ENCODE measurements around the gene KRTAP12-2.
A peak's percentile ranks its signal among the peaks of the same experiment; 100 is the strongest.

KRTAP12-2 gene

GRCh38 chr21:44626262-44626661 is 40.5 kb downstream of the KRTAP12-2 start:
- in situ Hi-C loops (cut with MboI; ENCODE audit: low pct_unique_long_range_greater_than_20kb, low sequenced_read_pairs, unreplicated experiment), result no loop called here
- TF ChIP-seq CTCF (IDR thresholded peaks at IDR 0.05; ENCODE audit: extremely low read depth, insufficient read depth, missing control alignments), result no peak
- no peak for DNase-seq (ENCODE audit: low spot score)

GRCh38 chr21:44625756-44626155 is 41.0 kb downstream of the KRTAP12-2 start:
- in situ Hi-C loops (cut with MboI; ENCODE audit: low pct_unique_long_range_greater_than_20kb, low sequenced_read_pairs, unreplicated experiment), result no loop called here
- TF ChIP-seq CTCF (IDR thresholded peaks at IDR 0.05; ENCODE audit: extremely low read depth, insufficient read depth, missing control alignments), result no peak
- no peak for DNase-seq (ENCODE audit: low spot score)

GRCh38 chr21:44623575-44623974 is 43.2 kb downstream of the KRTAP12-2 start:
- no peak for DNase-seq (ENCODE audit: low spot score)
- in situ Hi-C loops (cut with MboI; ENCODE audit: low pct_unique_long_range_greater_than_20kb, low sequenced_read_pairs, unreplicated experiment), result no loop called here
- no peak for TF ChIP-seq CTCF (IDR thresholded peaks at IDR 0.05; ENCODE audit: extremely low read depth, insufficient read depth, missing control alignments)

GRCh38 chr21:44619886-44620285 is 46.8 kb downstream of the KRTAP12-2 start:
- in situ Hi-C loops (cut with MboI; ENCODE audit: low pct_unique_long_range_greater_than_20kb, low sequenced_read_pairs, unreplicated experiment), result no loop called here
- no peak for DNase-seq (ENCODE audit: low spot score)
- TF ChIP-seq CTCF (IDR thresholded peaks at IDR 0.05; ENCODE audit: extremely low read depth, insufficient read depth, missing control alignments), result no peak

- TF ChIP-seq CTCF (IDR thresholded peaks at IDR 0.05; ENCODE audit: extremely low read depth, insufficient read depth, missing control alignments), result no peak
- no peak for DNase-seq (ENCODE audit: low spot score)
- in situ Hi-C loops (cut with MboI; ENCODE audit: low pct_unique_long_range_greater_than_20kb, low sequenced_read_pairs, unreplicated experiment), result no loop called here
These were observed 47.8 kb downstream of the KRTAP12-2 start for GRCh38 chr21:44618909-44619308.

- no peak for DNase-seq (ENCODE audit: low spot score)
- peak; percentile 28 for TF ChIP-seq CTCF (IDR thresholded peaks at IDR 0.05; ENCODE audit: extremely low read depth, insufficient read depth, missing control alignments)
- in situ Hi-C loops (cut with MboI; ENCODE audit: low pct_unique_long_range_greater_than_20kb, low sequenced_read_pairs, unreplicated experiment), result no loop called here
These were observed 48.2 kb downstream of the KRTAP12-2 start for GRCh38 chr21:44618504-44618903.

- in situ Hi-C loops (cut with MboI; ENCODE audit: low pct_unique_long_range_greater_than_20kb, low sequenced_read_pairs, unreplicated experiment), result no loop called here
- no peak for DNase-seq (ENCODE audit: low spot score)
These were observed 49.6 kb downstream of the KRTAP12-2 start for GRCh38 chr21:44617071-44617501.

More at GRCh38 chr21:44617071-44617501, 49.6 kb downstream of the KRTAP12-2 start:
- no peak for TF ChIP-seq CTCF (IDR thresholded peaks at IDR 0.05; ENCODE audit: extremely low read depth, insufficient read depth, missing control alignments)

Data from GM13977 (cell line).